22Rv1 (cell line): ENCODE results near the gene SLC8A1.

Experiments used
- H3K27ac ChIP-seq: fragments of 450-650 bp; 2 replicates; pipeline ENCODE4 v1.5.1; 2017
- ZFX ChIP-seq: fragments of 450-650 bp; IDR thresholded peaks from 2 replicates; pipeline ENCODE4 v1.6.1; 2017; ENCODE audit warnings: antibody characterized with exemption, borderline replicate concordance
- TF ChIP-seq, protein P1 (sequence below): fragments of 450-650 bp; IDR thresholded peaks from 2 replicates; pipeline ENCODE4 v1.5.1; 2017; ENCODE audit warnings: mild to moderate bottlenecking

SLC8A1 gene

GRCh38 chr2:40458271-40458794 lies 6.4 kb upstream of the SLC8A1 start:
- no peak overlapping the region for H3K27ac ChIP-seq
- TF ChIP-seq, protein P1, sequence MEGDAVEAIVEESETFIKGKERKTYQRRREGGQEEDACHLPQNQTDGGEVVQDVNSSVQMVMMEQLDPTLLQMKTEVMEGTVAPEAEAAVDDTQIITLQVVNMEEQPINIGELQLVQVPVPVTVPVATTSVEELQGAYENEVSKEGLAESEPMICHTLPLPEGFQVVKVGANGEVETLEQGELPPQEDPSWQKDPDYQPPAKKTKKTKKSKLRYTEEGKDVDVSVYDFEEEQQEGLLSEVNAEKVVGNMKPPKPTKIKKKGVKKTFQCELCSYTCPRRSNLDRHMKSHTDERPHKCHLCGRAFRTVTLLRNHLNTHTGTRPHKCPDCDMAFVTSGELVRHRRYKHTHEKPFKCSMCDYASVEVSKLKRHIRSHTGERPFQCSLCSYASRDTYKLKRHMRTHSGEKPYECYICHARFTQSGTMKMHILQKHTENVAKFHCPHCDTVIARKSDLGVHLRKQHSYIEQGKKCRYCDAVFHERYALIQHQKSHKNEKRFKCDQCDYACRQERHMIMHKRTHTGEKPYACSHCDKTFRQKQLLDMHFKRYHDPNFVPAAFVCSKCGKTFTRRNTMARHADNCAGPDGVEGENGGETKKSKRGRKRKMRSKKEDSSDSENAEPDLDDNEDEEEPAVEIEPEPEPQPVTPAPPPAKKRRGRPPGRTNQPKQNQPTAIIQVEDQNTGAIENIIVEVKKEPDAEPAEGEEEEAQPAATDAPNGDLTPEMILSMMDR = no peak
- no peak for TF ChIP-seq ZFX

DNA sequence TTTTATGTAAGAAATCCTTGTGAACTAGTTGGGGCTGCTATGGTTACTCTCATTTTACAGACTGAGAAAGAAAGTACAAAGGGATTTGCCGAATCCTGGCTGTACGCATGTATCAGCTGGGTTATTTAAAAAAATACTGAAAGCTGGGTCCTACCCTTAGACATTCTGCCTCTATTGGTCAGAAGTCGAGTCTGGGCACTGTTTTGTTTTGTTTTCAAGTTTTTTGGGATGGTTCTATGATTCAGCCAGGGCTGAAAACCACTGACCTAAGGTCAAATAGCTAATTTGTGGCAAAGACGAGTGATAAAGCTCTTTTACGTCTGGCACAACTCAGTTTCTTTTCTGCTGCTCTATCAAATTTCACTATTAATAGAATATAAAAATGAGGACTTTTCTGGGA lies 5.9 kb upstream of the SLC8A1 start:
- TF ChIP-seq ZFX = no peak
- TF ChIP-seq, protein P1 = no peak
- H3K27ac ChIP-seq = no peak overlapping the region

- H3K27ac ChIP-seq = no peak overlapping the region
- TF ChIP-seq, protein P1 = no peak
- TF ChIP-seq ZFX = no peak
Observed at GRCh38 chr2:40457366-40457765, 5.5 kb upstream of the SLC8A1 start.

DNA sequence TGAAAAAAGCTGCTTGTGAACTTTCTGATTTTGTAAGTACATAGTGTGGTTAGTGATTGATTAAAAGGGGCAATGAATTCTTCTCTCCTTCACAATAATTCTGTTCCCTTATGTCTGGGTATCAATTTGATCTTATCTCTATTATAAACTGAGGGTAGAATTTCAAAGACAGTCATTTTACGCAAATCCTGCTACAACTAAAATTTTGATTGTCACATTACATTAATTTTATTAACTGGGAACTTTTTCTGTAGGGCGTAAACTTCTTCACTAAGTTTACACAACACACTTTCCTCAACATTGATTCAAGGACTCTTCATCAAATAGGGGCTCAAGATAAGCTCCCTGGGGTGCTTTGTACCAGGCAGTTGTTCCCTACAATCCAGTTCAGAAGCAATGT lies 5.0 kb upstream of the SLC8A1 start:
- TF ChIP-seq ZFX = no peak
- TF ChIP-seq, protein P1 = no peak
- no peak overlapping the region for H3K27ac ChIP-seq

DNA sequence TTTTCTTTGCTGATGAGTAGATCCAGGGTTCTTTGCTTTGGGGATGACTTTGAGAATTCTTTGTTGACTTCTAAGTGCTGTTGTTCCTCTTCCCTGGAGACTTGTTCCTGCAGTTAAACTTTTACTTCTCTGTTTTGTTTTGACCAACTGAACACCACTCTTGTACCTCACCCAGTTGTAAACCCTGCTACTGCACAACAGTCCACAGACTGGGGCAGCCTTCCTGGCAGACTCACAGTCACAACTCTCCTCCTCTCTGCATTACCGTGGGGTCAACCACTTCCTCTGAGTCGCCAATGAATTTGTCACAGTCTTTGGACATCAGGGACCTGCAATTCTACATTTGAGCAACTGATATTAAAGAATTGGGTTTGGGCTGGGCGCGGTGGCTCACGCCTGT lies 3.8 kb upstream of the SLC8A1 start:
- TF ChIP-seq, protein P1 = no peak
- no peak for TF ChIP-seq ZFX
- no peak overlapping the region for H3K27ac ChIP-seq

DNA sequence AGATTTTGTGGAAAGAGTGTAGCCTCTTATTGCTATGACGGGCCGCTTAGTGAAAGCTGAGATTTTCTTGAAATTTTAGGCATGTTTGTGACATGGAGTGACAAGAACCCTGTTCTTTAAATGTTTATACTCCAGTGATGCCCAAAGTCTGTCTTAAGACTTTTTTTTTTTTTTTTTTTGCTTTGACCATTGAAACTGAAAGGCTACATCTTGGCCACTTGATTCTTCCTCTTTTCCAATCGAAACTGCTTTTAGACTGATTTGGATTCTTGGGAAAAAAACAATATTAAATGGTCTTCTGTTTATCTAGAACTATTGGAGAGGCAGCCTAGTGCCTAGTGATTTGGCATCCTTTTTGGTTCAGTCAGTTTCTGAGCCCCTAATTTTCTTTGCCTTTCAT lies 2.4 kb upstream of the SLC8A1 start:
- TF ChIP-seq, protein P1 = no peak
- no peak for TF ChIP-seq ZFX
- no peak overlapping the region for H3K27ac ChIP-seq

- TF ChIP-seq, protein P1 = no peak
- TF ChIP-seq ZFX = no peak
- H3K27ac ChIP-seq = no peak overlapping the region
Observed at GRCh38 chr2:40452786-40453185, 896 bp upstream of the SLC8A1 start.
